HepG2 (cell line): Measurements from ENCODE around the gene ADARB2.

Experiments used
- CHD2 ChIP-seq: IDR thresholded peaks from 2 replicates; pipeline ENCODE4 v1.6.1; 2011; ENCODE audit warnings: low read depth, low read length, improper control_type of control experiment
- CTCF ChIP-seq: sonication (generic); formaldehyde crosslinking; IDR thresholded peaks from 2 replicates; pipeline ENCODE4 v1.5.0; 2020; ENCODE audit warnings: mild to moderate bottlenecking, missing genetic modification reagents, moderate library complexity
- EZH2 ChIP-seq: conservative IDR thresholded peaks from 2 replicates; pipeline ENCODE4 v1.6.1; 2012; ENCODE audit warnings: mild to moderate bottlenecking, low read depth, low read length, moderate library complexity
- FOXO4 ChIP-seq: sonication (generic); formaldehyde crosslinking; conservative IDR thresholded peaks from 2 replicates; pipeline ENCODE4 v1.8.1; 2023; ENCODE audit warnings: missing genetic modification reagents
- PAF1 ChIP-seq: IDR thresholded peaks from 2 replicates; pipeline ENCODE4 v1.6.1; 2016; ENCODE audit warnings: missing genetic modification reagents, missing compliant biosample characterization
- POLR2A ChIP-seq, 2 experiments: IDR thresholded peaks; 2 replicates each; pipeline ENCODE4 v1.6.1; 2011; ENCODE audit warnings: low read depth in 2 of 2, low read length in 2 of 2, mild to moderate bottlenecking in 1 of 2, moderate library complexity in 1 of 2; ENCODE audit not compliant: insufficient read depth in 1 of 2
- SRSF9 ChIP-seq: fragments of 200-400 bp; formaldehyde crosslinking; IDR thresholded peaks from 2 replicates; pipeline ENCODE4 v1.6.1; 2018; ENCODE audit warnings: borderline replicate concordance, mild to moderate bottlenecking, low read depth, low read length; ENCODE audit not compliant: insufficient read depth, poor library complexity, severe bottlenecking
- SYNCRIP ChIP-seq: fragments of 200-400 bp; formaldehyde crosslinking; IDR thresholded peaks from 2 replicates; pipeline ENCODE4 v1.6.1; 2018; ENCODE audit warnings: mild to moderate bottlenecking, low read depth, low read length; ENCODE audit not compliant: insufficient read depth
- ZNF101 ChIP-seq: sonication (generic); formaldehyde crosslinking; IDR thresholded peaks from 2 replicates; pipeline ENCODE4 v1.4.0; 2020; ENCODE audit warnings: mild to moderate bottlenecking, low read depth, missing genetic modification reagents, borderline replicate concordance
- ZNF12 ChIP-seq: sonication (generic); formaldehyde crosslinking; IDR thresholded peaks from 2 replicates; pipeline ENCODE4 v1.5.0; 2020; ENCODE audit warnings: missing genetic modification reagents
- ZNF589 ChIP-seq: sonication (generic); formaldehyde crosslinking; conservative IDR thresholded peaks from 2 replicates; pipeline ENCODE4 v1.8.0; 2022; ENCODE audit warnings: mild to moderate bottlenecking, moderate library complexity, missing genetic modification reagents
- ZNF780A ChIP-seq: sonication (generic); formaldehyde crosslinking; IDR thresholded peaks from 2 replicates; pipeline ENCODE4 v1.8.0; 2022; ENCODE audit warnings: mild to moderate bottlenecking, missing genetic modification reagents, moderate library complexity

GRCh38 chr10:1182280-1183032, 554.9 kb downstream of the ADARB2 start:
- TF ChIP-seq SYNCRIP = no peak
- TF ChIP-seq ZNF780A (CRISPR knock-in tag) = no peak
- no peak for TF ChIP-seq CTCF (CRISPR knock-in tag)
- no peak for TF ChIP-seq CHD2
- no peak for TF ChIP-seq SRSF9
- no peak for TF ChIP-seq POLR2A (IDR thresholded peaks at IDR 0.05; ENCODE audit: insufficient read depth in 1 of 2, low read depth in 2 of 2, low read length in 2 of 2)
- TF ChIP-seq ZNF12 (CRISPR knock-in tag) = no peak
- no peak for TF ChIP-seq ZNF589 (CRISPR knock-in tag)
- TF ChIP-seq PAF1 (CRISPR knock-in tag) = no peak
- no peak for TF ChIP-seq FOXO4 (CRISPR knock-in tag)
- no peak for TF ChIP-seq ZNF101
- TF ChIP-seq EZH2 = no peak
